GM12891 (cell line): ENCODE results near the gene SEC22A.

ENCODE experiments used
- POLR2A ChIP-seq: IDR thresholded peaks from 2 replicates; pipeline ENCODE4 v1.6.1; 2011; ENCODE audit warnings: low read depth, low read length, control low read depth
- POLR2AphosphoS5 ChIP-seq: IDR thresholded peaks from 2 replicates; pipeline ENCODE4 v1.6.1; 2011; ENCODE audit warnings: low read depth, low read length, control low read depth
- TAF1 ChIP-seq: IDR thresholded peaks from 2 replicates; pipeline ENCODE4 v1.6.1; 2011; ENCODE audit warnings: low read depth, low read length, control low read depth

GRCh38 chr3:123262868-123263267 lies 61.1 kb downstream of the SEC22A start:
- TF ChIP-seq POLR2AphosphoS5, result no peak
- TF ChIP-seq POLR2A, result no peak
- TF ChIP-seq TAF1, result no peak
